DOHH2 (cell line): ENCODE measurements around the gene BRSK2.

ENCODE experiments used
- H3F3A ChIP-seq: fragments of 200-600 bp; sonication (generic), shearing (Covaris generic); 2 replicates; pipeline ENCODE4 v1.6.0; 2016; ENCODE audit warnings: antibody characterized with exemption, mild to moderate bottlenecking; ENCODE audit not compliant: control insufficient read depth, insufficient read depth
- H3K27ac ChIP-seq: fragments of 200-600 bp; sonication (generic); 2 replicates; pipeline ENCODE4 v1.5.1; 2014; ENCODE audit warnings: low read depth, mild to moderate bottlenecking, low read length, moderate library complexity
- H3K27me3 ChIP-seq: fragments of 200-600 bp; sonication (generic); 2 replicates; pipeline ENCODE4 v1.6.1; 2014; ENCODE audit warnings: mild to moderate bottlenecking, low read length, mixed read lengths; ENCODE audit not compliant: control insufficient read depth
- H3K36me3 ChIP-seq: fragments of 200-600 bp; sonication (generic); 2 replicates; pipeline ENCODE4 v1.6.1; 2014; ENCODE audit warnings: mild to moderate bottlenecking, low read length, moderate library complexity, mixed read lengths; ENCODE audit not compliant: control insufficient read depth
- H3K4me1 ChIP-seq: fragments of 200-600 bp; sonication (generic); 2 replicates; pipeline ENCODE4 v1.6.1; 2014; ENCODE audit warnings: mild to moderate bottlenecking, low read length, mixed read lengths; ENCODE audit not compliant: control insufficient read depth
- H3K4me2 ChIP-seq: fragments of 200-600 bp; sonication (generic); 2 replicates; pipeline ENCODE4 v1.6.0; 2014; ENCODE audit warnings: mild to moderate bottlenecking, low read length, moderate library complexity
- H3K4me3 ChIP-seq: fragments of 200-600 bp; sonication (generic); 2 replicates; pipeline ENCODE4 v1.5.1; 2014; ENCODE audit warnings: mild to moderate bottlenecking, low read length, mixed read lengths
- H3K79me2 ChIP-seq: fragments of 200-600 bp; sonication (generic); 2 replicates; pipeline ENCODE4 v1.6.1; 2014; ENCODE audit warnings: mild to moderate bottlenecking, low read length, mixed read lengths; ENCODE audit not compliant: control insufficient read depth
- H3K9me2 ChIP-seq: fragments of 200-600 bp; sonication (generic); replicated peaks from 2 replicates; pipeline ENCODE4 v1.6.1; 2014; ENCODE audit warnings: mild to moderate bottlenecking, low read length, mixed read lengths; ENCODE audit not compliant: control insufficient read depth
- H3K9me3 ChIP-seq: fragments of 200-600 bp; sonication (generic); 2 replicates; pipeline ENCODE4 v1.6.1; 2014; ENCODE audit warnings: antibody characterized with exemption, low read length, mixed read lengths; ENCODE audit not compliant: control insufficient read depth, insufficient read depth
- H4K20me1 ChIP-seq: fragments of 200-600 bp; sonication (generic); 2 replicates; pipeline ENCODE4 v1.6.0; 2014; ENCODE audit warnings: low read depth, mild to moderate bottlenecking, antibody characterized with exemption, low read length, moderate library complexity; ENCODE audit not compliant: control insufficient read depth, insufficient read depth
- EZH2phosphoT487 ChIP-seq: fragments of 200-600 bp; sonication (generic); IDR thresholded peaks from 2 replicates; pipeline ENCODE4 v1.6.1; 2017; ENCODE audit warnings: borderline replicate concordance, mild to moderate bottlenecking, antibody characterized with exemption, low read length, moderate library complexity, mixed read lengths
- TF ChIP-seq, protein P1 (sequence below): fragments of 200-600 bp; sonication (generic); IDR thresholded peaks from one replicate; pipeline ENCODE4 v1.5.1; 2014; ENCODE audit warnings: antibody characterized with exemption, mild to moderate bottlenecking, low read depth, low read length; ENCODE audit not compliant: poor library complexity, severe bottlenecking

BRSK2 gene

GRCh38 chr11:1403721-1404460 lies 14.2 kb downstream of the BRSK2 start:
- no peaks in the 10 kb centered on the region for H3K9me2 ChIP-seq
- no peaks in the 10 kb centered on the region for H3K27me3 ChIP-seq
- H3K36me3 ChIP-seq = no peaks in the 10 kb centered on the region
- H3K4me3 ChIP-seq = no peak overlapping the region
- H3K4me1 ChIP-seq = no peaks in the 10 kb centered on the region
- H4K20me1 ChIP-seq = no peaks in the 10 kb centered on the region
- H3K9me3 ChIP-seq = no peaks in the 10 kb centered on the region
- TF ChIP-seq, protein P1, sequence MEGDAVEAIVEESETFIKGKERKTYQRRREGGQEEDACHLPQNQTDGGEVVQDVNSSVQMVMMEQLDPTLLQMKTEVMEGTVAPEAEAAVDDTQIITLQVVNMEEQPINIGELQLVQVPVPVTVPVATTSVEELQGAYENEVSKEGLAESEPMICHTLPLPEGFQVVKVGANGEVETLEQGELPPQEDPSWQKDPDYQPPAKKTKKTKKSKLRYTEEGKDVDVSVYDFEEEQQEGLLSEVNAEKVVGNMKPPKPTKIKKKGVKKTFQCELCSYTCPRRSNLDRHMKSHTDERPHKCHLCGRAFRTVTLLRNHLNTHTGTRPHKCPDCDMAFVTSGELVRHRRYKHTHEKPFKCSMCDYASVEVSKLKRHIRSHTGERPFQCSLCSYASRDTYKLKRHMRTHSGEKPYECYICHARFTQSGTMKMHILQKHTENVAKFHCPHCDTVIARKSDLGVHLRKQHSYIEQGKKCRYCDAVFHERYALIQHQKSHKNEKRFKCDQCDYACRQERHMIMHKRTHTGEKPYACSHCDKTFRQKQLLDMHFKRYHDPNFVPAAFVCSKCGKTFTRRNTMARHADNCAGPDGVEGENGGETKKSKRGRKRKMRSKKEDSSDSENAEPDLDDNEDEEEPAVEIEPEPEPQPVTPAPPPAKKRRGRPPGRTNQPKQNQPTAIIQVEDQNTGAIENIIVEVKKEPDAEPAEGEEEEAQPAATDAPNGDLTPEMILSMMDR = no peak
- no peak for TF ChIP-seq EZH2phosphoT487
- H3K4me2 ChIP-seq = no peak overlapping the region
- no peaks in the 10 kb centered on the region for H3F3A ChIP-seq
- H3K27ac ChIP-seq = no peak overlapping the region
- no peaks in the 10 kb centered on the region for H3K79me2 ChIP-seq

DNA sequence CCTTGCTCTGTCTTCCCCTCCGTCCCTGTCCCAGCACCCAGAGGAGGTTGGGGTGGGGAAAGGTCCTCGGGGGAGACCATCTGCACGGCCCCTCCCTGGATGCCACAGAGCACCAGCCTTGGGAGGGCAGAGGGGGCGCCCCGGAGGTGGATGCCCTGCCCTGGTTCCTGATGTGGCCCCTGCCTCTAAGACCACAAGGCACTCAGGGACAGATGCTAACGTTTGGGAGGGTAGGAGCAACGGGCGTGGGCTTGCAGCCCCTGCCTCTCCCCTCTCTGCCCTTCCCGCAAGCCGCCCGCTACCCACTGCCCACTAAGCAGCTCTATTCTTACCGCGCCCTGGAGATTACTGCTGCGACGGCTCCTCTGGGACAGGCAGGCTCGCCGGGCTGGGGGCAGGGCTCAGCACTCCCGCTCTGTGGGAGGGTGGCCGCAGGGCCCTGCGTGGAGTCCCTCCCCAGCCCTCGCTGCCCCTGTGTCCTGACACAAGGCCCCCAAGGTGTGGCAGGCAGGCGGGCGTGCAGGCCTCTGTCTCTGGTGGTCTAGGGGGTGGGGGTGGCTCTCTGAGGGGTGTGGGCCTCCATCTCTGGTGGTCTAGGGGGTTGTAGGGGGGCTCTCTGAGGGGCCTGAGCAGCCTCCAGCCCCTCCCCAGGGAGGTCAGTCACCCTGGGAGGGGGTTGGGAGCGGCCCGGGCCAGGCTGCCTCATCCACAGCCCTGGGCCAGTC lies 14.9 kb downstream of the BRSK2 start:
- Histone ChIP-seq H3K4me2 (no peak overlapping the region), H4K20me1 (no peaks in the 10 kb centered on the region), H3K4me1 (no peaks in the 10 kb centered on the region), H3K27me3 (no peaks in the 10 kb centered on the region), H3F3A (no peaks in the 10 kb centered on the region), H3K27ac (no peak overlapping the region), H3K79me2 (no peaks in the 10 kb centered on the region), H3K9me3 (no peaks in the 10 kb centered on the region), H3K36me3 (no peaks in the 10 kb centered on the region), H3K4me3 (no peak overlapping the region), H3K9me2 (no peaks in the 10 kb centered on the region)
- TF ChIP-seq EZH2phosphoT487 = no peak
- TF ChIP-seq, protein P1 = no peak

GRCh38 chr11:1405186-1406020 lies 15.7 kb downstream of the BRSK2 start:
- H3K9me2 ChIP-seq = no peaks in the 10 kb centered on the region
- H3K4me3 ChIP-seq = no peak overlapping the region
- no peaks in the 10 kb centered on the region for H3F3A ChIP-seq
- no peaks in the 10 kb centered on the region for H4K20me1 ChIP-seq
- TF ChIP-seq, protein P1 = no peak
- no peak for TF ChIP-seq EZH2phosphoT487
- H3K36me3 ChIP-seq = no peaks in the 10 kb centered on the region
- H3K4me2 ChIP-seq = no peak overlapping the region
- H3K9me3 ChIP-seq = no peaks in the 10 kb centered on the region
- no peaks in the 10 kb centered on the region for H3K79me2 ChIP-seq
- no peaks in the 10 kb centered on the region for H3K4me1 ChIP-seq
- no peaks in the 10 kb centered on the region for H3K27me3 ChIP-seq
- no peak overlapping the region for H3K27ac ChIP-seq
